NCI-H2227 (cell line): ENCODE results near the gene ERGIC3.

Experiments
- DNase-seq: peaks from one replicate; lab custom pipeline; 2025; ENCODE audit not compliant: unreplicated experiment; lab: John Stamatoyannopoulos, UW

The ERGIC3 gene

GRCh38 chr20:35541783-35542662 lies at the start of gene ERGIC3:
ERGIC3 (plus strand) TSS chr20:35542078; CDS start chr20:35542098, 20 bp downstream.
- DNase-seq, result peak; percentile 98

- DNase-seq, result no peak
These were observed 49.5 kb upstream of the ERGIC3 start for GRCh38 chr20:35492352-35492751.

- DNase-seq, result no peak
These were observed 45.4 kb upstream of the ERGIC3 start for GRCh38 chr20:35496481-35496880.

GRCh38 chr20:35497320-35497719 lies 44.6 kb upstream of the ERGIC3 start:
- no peak for DNase-seq

- DNase-seq, result no peak
These were observed 44.1 kb upstream of the ERGIC3 start for GRCh38 chr20:35497780-35498189.

GRCh38 chr20:35499271-35499670 lies 42.6 kb upstream of the ERGIC3 start:
- DNase-seq, result no peak

GRCh38 chr20:35502352-35502751 lies 39.5 kb upstream of the ERGIC3 start:
- DNase-seq, result no peak

GRCh38 chr20:35503281-35503680 lies 38.6 kb upstream of the ERGIC3 start:
- no peak for DNase-seq

- no peak for DNase-seq
These were observed 37.9 kb upstream of the ERGIC3 start for GRCh38 chr20:35503841-35504561.

GRCh38 chr20:35504751-35505150 lies 37.1 kb upstream of the ERGIC3 start:
- DNase-seq, result no peak

- DNase-seq, result no peak
These were observed 35.7 kb upstream of the ERGIC3 start for GRCh38 chr20:35506179-35506578.

- no peak for DNase-seq
These were observed 34.8 kb upstream of the ERGIC3 start for GRCh38 chr20:35506872-35507638.

- no peak for DNase-seq
These were observed 33.2 kb upstream of the ERGIC3 start for GRCh38 chr20:35508493-35509218.

GRCh38 chr20:35510951-35511735 lies 30.7 kb upstream of the ERGIC3 start:
- no peak for DNase-seq

- peak; percentile 21 for DNase-seq
These were observed 30.0 kb upstream of the ERGIC3 start for GRCh38 chr20:35511814-35512420.

GRCh38 chr20:35514371-35514932 lies 27.4 kb upstream of the ERGIC3 start:
- DNase-seq, result no peak

- no peak for DNase-seq
These were observed 26.5 kb upstream of the ERGIC3 start for GRCh38 chr20:35515341-35515740.

- no peak for DNase-seq
These were observed 25.8 kb upstream of the ERGIC3 start for GRCh38 chr20:35515949-35516645.

GRCh38 chr20:35517125-35517524 lies 24.8 kb upstream of the ERGIC3 start:
- no peak for DNase-seq
